ENCODE results near the gene CYB561.

The CYB561 gene

GRCh38 chr17:63445954-63446752, at the start of gene CYB561:
TSS of gene CYB561 (minus strand) at chr17:63446306. CDS start at chr17:63437547, 8,759 bp downstream.
- peak; percentile 45 to 84 for DNase-seq
- Histone ChIP-seq H3K4me3 (peak within 1 kb of the TSS; percentile 61 to 65), H3K27ac (peak within 1 kb of the TSS; percentile 63 to 67), H3K36me3 (no peaks in the 10 kb centered on the region), H3K27me3 (peaks cover 0 to 5% of the 10 kb centered on the region in 2 donors), H3K4me1 (peaks cover 0 to 33% (median 13%) of the 10 kb centered on the region in 4 donors), H3K9me3 (no peaks in the 10 kb centered on the region)
- intact Hi-C loops (cut with DNase I; ENCODE audit: low total_unique reads): no loop called here
- peak; percentile 23 to 41 for TF ChIP-seq CTCF (IDR thresholded peaks at IDR 0.05)

- peaks cover 0 to 17% of the 10 kb centered on the region in 2 donors for H3K27me3 ChIP-seq
- H3K36me3 ChIP-seq: no peaks in the 10 kb centered on the region
- no peaks in the 10 kb centered on the region for H3K4me1 ChIP-seq
- no peak overlapping the region for H3K4me3 ChIP-seq
- intact Hi-C loops (cut with DNase I; ENCODE audit: low total_unique reads): no loop called here
- no peak for TF ChIP-seq CTCF (IDR thresholded peaks at IDR 0.05)
- no peaks in the 10 kb centered on the region for H3K9me3 ChIP-seq
- no peak for DNase-seq
- H3K27ac ChIP-seq: no peak overlapping the region
Measured at GRCh38 chr17:63495491-63495890, 49.4 kb upstream of the CYB561 start.

- DNase-seq: no peak
- H3K27ac ChIP-seq: no peak overlapping the region
- H3K36me3 ChIP-seq: no peaks in the 10 kb centered on the region
- no peaks in the 10 kb centered on the region for H3K4me1 ChIP-seq
- intact Hi-C loops (cut with DNase I; ENCODE audit: low total_unique reads): no loop called here
- no peak for TF ChIP-seq CTCF (IDR thresholded peaks at IDR 0.05)
- H3K9me3 ChIP-seq: no peaks in the 10 kb centered on the region
- peaks cover 0 to 8% of the 10 kb centered on the region in 2 donors for H3K27me3 ChIP-seq
- H3K4me3 ChIP-seq: no peak overlapping the region
Measured at GRCh38 chr17:63494300-63494928, 48.3 kb upstream of the CYB561 start.

- H3K9me3 ChIP-seq: no peaks in the 10 kb centered on the region
- DNase-seq: no peak
- no peak overlapping the region for H3K4me3 ChIP-seq
- no peak for TF ChIP-seq CTCF (IDR thresholded peaks at IDR 0.05)
- no peak overlapping the region for H3K27ac ChIP-seq
- H3K4me1 ChIP-seq: no peaks in the 10 kb centered on the region
- H3K36me3 ChIP-seq: peaks cover 0 to 6% (median 0%) of the 10 kb centered on the region in 3 donors
- intact Hi-C loops (cut with DNase I; ENCODE audit: low total_unique reads): no loop called here
- H3K27me3 ChIP-seq: peaks cover 0 to 10% of the 10 kb centered on the region in 2 donors
Measured at GRCh38 chr17:63493411-63493810, 47.3 kb upstream of the CYB561 start.

GRCh38 chr17:63492940-63493339, 46.8 kb upstream of the CYB561 start:
- Histone ChIP-seq H3K36me3 (peaks cover 0 to 6% (median 0%) of the 10 kb centered on the region in 3 donors), H3K27ac (no peak overlapping the region), H3K4me1 (no peaks in the 10 kb centered on the region), H3K27me3 (peaks cover 0 to 10% of the 10 kb centered on the region in 2 donors), H3K9me3 (no peaks in the 10 kb centered on the region), H3K4me3 (no peak overlapping the region)
- intact Hi-C loops (cut with DNase I; ENCODE audit: low total_unique reads): no loop called here
- no peak for TF ChIP-seq CTCF (IDR thresholded peaks at IDR 0.05)
- no peak for DNase-seq

All from tibial artery (tissue), 4 donors.